Activated CD4-positive, CD25-positive, alpha-beta regulatory T cell treated with anti-CD3 and anti-CD28 coated beads, Interleukin-2, amount 50 U/mL, for 24 hours (primary cell): ENCODE data around the gene SAFB2.

ENCODE experiments used
- ATAC-seq, 2 donors: fragments of 150-1000 bp; cut with Tn5 transposase; one replicate each; pipeline ENCODE4 v1.10.0; 2021; ENCODE audit warnings: mild to moderate bottlenecking in 1 of 2, moderate library complexity in 1 of 2

SAFB2 gene

GRCh38 chr19:5622465-5623396 lies at the start of gene SAFB2, which contains the start of gene SAFB:
TSS of gene SAFB2 (minus strand) at chr19:5622776. CDS start at chr19:5622715, 61 bp downstream.
TSS of gene SAFB (plus strand) at chr19:5623083. CDS start at chr19:5623206, 123 bp downstream.
- ATAC-seq = peak; percentile 81 to 86

GRCh38 chr19:5671600-5671999 lies 49.0 kb upstream of the SAFB2 start:
- no peak for ATAC-seq

GRCh38 chr19:5669212-5669611 lies 46.6 kb upstream of the SAFB2 start:
- ATAC-seq = no peak

GRCh38 chr19:5667751-5668271 lies 45.2 kb upstream of the SAFB2 start:
- ATAC-seq = no peak

GRCh38 chr19:5666921-5667610 lies 44.5 kb upstream of the SAFB2 start:
- ATAC-seq = no peak

GRCh38 chr19:5665781-5666513 lies 43.4 kb upstream of the SAFB2 start:
- ATAC-seq = peak in 1 of 2 donors; percentile 27

- ATAC-seq = no peak
Measured at GRCh38 chr19:5664515-5664914, 41.9 kb upstream of the SAFB2 start.

GRCh38 chr19:5663904-5664303 lies 41.3 kb upstream of the SAFB2 start:
- ATAC-seq = no peak

- ATAC-seq = no peak
Measured at GRCh38 chr19:5661483-5661882, 38.9 kb upstream of the SAFB2 start.

- ATAC-seq = no peak
Measured at GRCh38 chr19:5655412-5655811, 32.8 kb upstream of the SAFB2 start.

GRCh38 chr19:5654931-5655330 lies 32.4 kb upstream of the SAFB2 start:
- ATAC-seq = no peak

GRCh38 chr19:5652261-5652660 lies 29.7 kb upstream of the SAFB2 start:
- no peak for ATAC-seq

- no peak for ATAC-seq
Measured at GRCh38 chr19:5651361-5651760, 28.8 kb upstream of the SAFB2 start.

GRCh38 chr19:5648464-5648863 lies 25.9 kb upstream of the SAFB2 start:
- ATAC-seq = no peak

- no peak for ATAC-seq
Measured at GRCh38 chr19:5646703-5647102, 24.1 kb upstream of the SAFB2 start.

- ATAC-seq = no peak
Measured at GRCh38 chr19:5645409-5645808, 22.8 kb upstream of the SAFB2 start.

- ATAC-seq = no peak
Measured at GRCh38 chr19:5644037-5644436, 21.5 kb upstream of the SAFB2 start.

- ATAC-seq = no peak
Measured at GRCh38 chr19:5643060-5643459, 20.5 kb upstream of the SAFB2 start.

GRCh38 chr19:5642204-5642603 lies 19.6 kb upstream of the SAFB2 start:
- ATAC-seq = no peak

GRCh38 chr19:5641171-5641570 lies 18.6 kb upstream of the SAFB2 start:
- no peak for ATAC-seq

GRCh38 chr19:5637971-5638370 lies 15.4 kb upstream of the SAFB2 start:
- no peak for ATAC-seq

GRCh38 chr19:5635427-5635826 lies 12.9 kb upstream of the SAFB2 start:
- no peak for ATAC-seq

GRCh38 chr19:5632657-5633056 lies 10.1 kb upstream of the SAFB2 start:
- ATAC-seq = no peak
